Activated B cell treated with CpG ODN at 0.5 μM for 24 hours (primary cell): Measurements from ENCODE around the gene CD40. TPM values are rescaled to one million over a fixed set of nuclear protein-coding genes. Genes with fewer than 3 reads are reported as not detected.
"Not testable (repeated sequence)": the region's sequence is repeated elsewhere in the genome, so short reads cannot be mapped to it uniquely, and the experiment has no call there.

Experiments used
- ATAC-seq: fragments of 200-7000 bp; cut with Tn5 transposase; one replicate; pipeline ENCODE4 v1.10.0; 2021; ENCODE audit warnings: low read depth, mild to moderate bottlenecking, moderate library complexity
- CTCF ChIA-PET: fragments of 350-600 bp; sonication (Branson Sonifier 250); formaldehyde crosslinking; loops from one replicate; lab custom pipeline; 2021; ENCODE audit warnings: antibody characterized with exemption; lab: Charles Lee
- POLR2A ChIA-PET: fragments of 350-600 bp; sonication (Branson Sonifier 250); formaldehyde crosslinking; loops from one replicate; lab custom pipeline; 2021; ENCODE audit warnings: antibody characterized with exemption; lab: Charles Lee
- DNase-seq: peaks from one replicate; pipeline ENCODE4 v3.0.0; 2022
- H3K27ac Mint-ChIP-seq: one replicate; pipeline ENCODE4 v1.8.0; 2020; ENCODE audit warnings: mixed read lengths
- H3K27me3 Mint-ChIP-seq: one replicate; pipeline ENCODE4 v1.8.0; 2021; ENCODE audit warnings: mixed read lengths
- H3K36me3 Mint-ChIP-seq: one replicate; pipeline ENCODE4 v1.8.0; 2021; ENCODE audit warnings: low read depth, mixed read lengths
- H3K4me1 Mint-ChIP-seq: one replicate; pipeline ENCODE4 v1.8.0; 2021; ENCODE audit warnings: mixed read lengths
- H3K4me3 Mint-ChIP-seq: one replicate; pipeline ENCODE4 v1.8.0; 2020; ENCODE audit warnings: mild to moderate bottlenecking, mixed read lengths
- H3K9me3 Mint-ChIP-seq: one replicate; pipeline ENCODE4 v1.8.0; 2020; ENCODE audit warnings: mixed read lengths
- CTCF ChIP-seq: fragments of 200-600 bp; IDR thresholded peaks from one replicate; pipeline ENCODE4 v1.8.0; 2022; ENCODE audit warnings: antibody characterized with exemption, mild to moderate bottlenecking
- intact Hi-C: fragments of 100-400 bp; cut with micrococcal nuclease; formaldehyde crosslinking; loops from one replicate; pipeline ENCODE4 v1.15.1; 2024
- total RNA-seq: library from RNA; stranded (reverse); gene quantifications from 2 replicates; pipeline ENCODE4 v1.2.3, GENCODE V29; 2022

CD40 gene
- total RNA-seq, 1 donor from 2014 or later = 464 TPM

GRCh38 chr20:46093531-46093930 is 24.6 kb upstream of the CD40 start:
- ChIA-PET CTCF (no interaction called here), POLR2A (interaction anchor here (1.5 kb wide), 1 partner anchor 36 kb away, joined by 4 read pairs; no protein-coding TSS in a partner anchor)
- DNase-seq (no peak), ATAC-seq (no peak)
- Mint-ChIP-seq H3K36me3 (peaks cover 2% of the 10 kb centered on the region), H3K4me1 (peaks cover 15% of the 10 kb centered on the region), H3K27ac (no peak overlapping the region), H3K27me3 (no peaks in the 10 kb centered on the region), H3K4me3 (no peak overlapping the region), H3K9me3 (no peaks in the 10 kb centered on the region)
- intact Hi-C loops = no loop called here
- no peak for TF ChIP-seq CTCF

GRCh38 chr20:46099491-46100287 is 18.4 kb upstream of the CD40 start:
- peak overlapping the region; percentile 50 for H3K27ac Mint-ChIP-seq
- ChIA-PET CTCF (interaction anchor here (0.6 to 3.0 kb wide), 10 partner anchors 8 to 249 kb away, joined by 3 to 32 read pairs (median 6); no protein-coding TSS in a partner anchor), POLR2A (interaction anchor here (0.6 to 4.1 kb wide), 9 partner anchors 8 to 307 kb away, joined by 3 to 50 read pairs (median 6); partner anchors contain the start of genes CD40 and ELMO2)
- peaks cover 1% of the 10 kb centered on the region for H3K27me3 Mint-ChIP-seq
- no peaks in the 10 kb centered on the region for H3K36me3 Mint-ChIP-seq
- no peak for TF ChIP-seq CTCF
- peaks cover 16% of the 10 kb centered on the region for H3K4me1 Mint-ChIP-seq
- H3K4me3 Mint-ChIP-seq = peak overlapping the region; percentile 74
- DNase-seq (peak; percentile 62), ATAC-seq (peak; percentile 100)
- intact Hi-C loops = loop anchor here (1.0 kb wide), 5 partner anchors 9 to 75 kb away; no protein-coding TSS in a partner anchor
- no peaks in the 10 kb centered on the region for H3K9me3 Mint-ChIP-seq

GRCh38 chr20:46100444-46100843 is 17.7 kb upstream of the CD40 start:
- POLR2A ChIA-PET = interaction anchor here (0.7 to 4.1 kb wide), 7 partner anchors 7 to 133 kb away, joined by 3 to 50 read pairs (median 8); partner anchors contain the start of gene CD40
- ATAC-seq, intact Hi-C loops, H3K9me3 Mint-ChIP-seq, H3K4me3 Mint-ChIP-seq, H3K36me3 Mint-ChIP-seq, H3K27me3 Mint-ChIP-seq, H3K27ac Mint-ChIP-seq, DNase-seq: not testable (repeated sequence)
- peaks cover 16% of the 10 kb centered on the region for H3K4me1 Mint-ChIP-seq
- CTCF ChIA-PET = interaction anchor here (0.9 to 3.0 kb wide), 6 partner anchors 7 to 76 kb away, joined by 3 to 32 read pairs (median 12); no protein-coding TSS in a partner anchor

GRCh38 chr20:46100988-46101387 is 17.1 kb upstream of the CD40 start:
- intact Hi-C loops = no loop called here
- POLR2A ChIA-PET = interaction anchor here (1.2 to 4.1 kb wide), 4 partner anchors 10 to 74 kb away, joined by 8 to 50 read pairs (median 28); partner anchors contain the start of gene CD40
- H3K4me3 Mint-ChIP-seq = no peak overlapping the region
- peaks cover 16% of the 10 kb centered on the region for H3K4me1 Mint-ChIP-seq
- ATAC-seq (no peak), DNase-seq (no peak)
- CTCF ChIA-PET = no interaction called here
- H3K9me3 Mint-ChIP-seq = no peaks in the 10 kb centered on the region
- no peaks in the 10 kb centered on the region for H3K36me3 Mint-ChIP-seq
- peaks cover 1% of the 10 kb centered on the region for H3K27me3 Mint-ChIP-seq
- no peak overlapping the region for H3K27ac Mint-ChIP-seq
- TF ChIP-seq CTCF = no peak

- H3K27me3 Mint-ChIP-seq = peaks cover 1% of the 10 kb centered on the region
- H3K4me1 Mint-ChIP-seq = peaks cover 18% of the 10 kb centered on the region
Observed at GRCh38 chr20:46101957-46102356, 16.2 kb upstream of the CD40 start.

More at GRCh38 chr20:46101957-46102356, 16.2 kb upstream of the CD40 start:
- POLR2A ChIA-PET = interaction anchor here (0.6 to 1.5 kb wide), 4 partner anchors 9 to 1315 kb away, joined by 3 to 15 read pairs (median 6); no protein-coding TSS in a partner anchor
- TF ChIP-seq CTCF = no peak
- H3K9me3 Mint-ChIP-seq = no peaks in the 10 kb centered on the region
- no peak overlapping the region for H3K4me3 Mint-ChIP-seq
- ATAC-seq (no peak), DNase-seq (no peak)
- intact Hi-C loops = no loop called here
- no peaks in the 10 kb centered on the region for H3K36me3 Mint-ChIP-seq
- CTCF ChIA-PET = interaction anchor here (1.2 kb wide), 1 partner anchor 30 kb away, joined by 3 read pairs; no protein-coding TSS in a partner anchor
- no peak overlapping the region for H3K27ac Mint-ChIP-seq
